ENCODE results near the gene TMEM62.
"Not testable (repeated sequence)": the region's sequence is repeated elsewhere in the genome, so short reads cannot be mapped to it uniquely, and the experiment has no call there.

The TMEM62 gene

DNA sequence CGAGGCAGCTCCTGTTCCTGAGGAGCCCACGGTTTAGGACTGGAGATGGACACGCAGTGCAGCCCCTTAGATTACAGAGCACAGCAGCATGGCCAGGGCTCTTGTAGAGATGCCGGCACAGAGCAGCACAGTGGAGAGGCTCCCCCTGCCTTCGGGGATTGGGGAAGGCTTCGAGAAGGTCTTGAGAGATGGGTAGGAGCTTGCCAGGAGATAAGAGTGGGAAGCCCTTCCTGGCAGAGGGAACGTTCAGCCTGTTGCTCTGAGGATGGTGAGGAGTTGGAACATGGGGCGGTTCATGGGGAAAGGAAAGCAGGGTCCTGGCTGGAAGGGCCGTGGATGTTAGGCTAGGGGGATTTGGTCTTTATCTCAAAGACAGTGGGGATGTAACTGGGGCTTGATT lies 77.4 kb downstream of the TMEM62 start:
- no peak for DNase-seq

DNA sequence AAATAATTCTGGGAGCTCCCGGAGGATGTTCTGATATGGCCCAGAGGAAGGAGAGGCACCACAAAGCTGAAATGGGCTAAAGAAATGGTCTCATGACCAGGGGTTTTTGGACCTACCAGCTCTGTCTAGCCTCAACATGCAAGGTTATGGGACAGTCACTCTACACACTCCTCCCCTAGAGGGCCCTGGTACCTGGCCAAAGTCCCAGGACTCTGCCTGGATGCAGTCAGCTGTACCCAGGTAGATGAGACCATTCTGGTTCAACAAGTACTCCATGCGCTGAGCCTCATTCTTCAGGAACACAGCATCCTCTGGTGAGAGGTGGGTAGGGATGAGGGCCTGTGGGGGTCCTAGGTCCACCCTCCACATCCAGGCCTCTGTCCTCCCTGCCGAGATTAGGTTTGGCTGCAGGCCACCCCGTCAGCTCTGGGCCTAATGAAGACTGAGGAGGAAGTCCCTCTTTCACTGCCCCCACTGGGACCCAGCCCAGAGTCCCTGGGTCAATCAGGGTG lies 77.9 kb downstream of the TMEM62 start:
- DNase-seq = no peak

DNA sequence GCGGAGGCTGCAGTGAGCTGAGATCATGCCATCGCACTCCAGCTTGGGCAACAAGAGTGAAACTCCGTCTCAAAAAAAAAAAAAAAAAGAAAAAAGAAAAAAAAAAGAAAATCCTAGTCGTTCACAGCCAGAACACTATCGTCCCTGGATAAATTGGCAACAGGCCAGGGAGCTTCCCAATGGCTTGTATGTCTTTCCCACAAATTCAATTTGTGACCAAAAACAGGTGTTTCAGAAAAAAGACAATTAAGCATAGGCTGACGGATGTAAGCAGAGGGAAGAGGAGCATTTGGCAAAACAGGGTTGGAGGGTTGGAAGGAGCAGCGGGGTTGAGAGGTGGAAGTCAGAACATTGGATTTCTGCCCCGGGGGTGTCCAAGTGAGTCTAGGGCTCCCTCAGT lies 78.9 kb downstream of the TMEM62 start:
- DNase-seq = no peak

DNA sequence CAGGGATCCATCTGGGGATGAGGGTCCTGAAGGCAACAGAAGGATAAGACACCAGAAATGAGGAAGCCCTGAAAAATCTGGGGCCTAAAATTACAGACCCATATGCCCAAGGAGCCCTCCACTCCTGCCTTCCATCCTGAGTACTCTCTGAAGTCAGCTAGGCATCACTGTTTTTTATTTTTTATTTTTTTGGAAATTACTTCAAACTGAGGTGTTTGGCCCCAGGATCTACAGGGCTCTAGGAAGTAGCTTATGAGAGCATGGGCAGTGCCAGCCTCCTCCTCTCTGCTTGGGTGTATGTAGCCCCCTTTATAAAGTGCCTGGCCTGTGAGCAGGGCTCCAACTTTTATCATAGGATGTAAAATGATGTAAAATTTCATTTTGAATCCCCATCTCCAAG lies 79.6 kb downstream of the TMEM62 start:
- no peak for DNase-seq

DNA sequence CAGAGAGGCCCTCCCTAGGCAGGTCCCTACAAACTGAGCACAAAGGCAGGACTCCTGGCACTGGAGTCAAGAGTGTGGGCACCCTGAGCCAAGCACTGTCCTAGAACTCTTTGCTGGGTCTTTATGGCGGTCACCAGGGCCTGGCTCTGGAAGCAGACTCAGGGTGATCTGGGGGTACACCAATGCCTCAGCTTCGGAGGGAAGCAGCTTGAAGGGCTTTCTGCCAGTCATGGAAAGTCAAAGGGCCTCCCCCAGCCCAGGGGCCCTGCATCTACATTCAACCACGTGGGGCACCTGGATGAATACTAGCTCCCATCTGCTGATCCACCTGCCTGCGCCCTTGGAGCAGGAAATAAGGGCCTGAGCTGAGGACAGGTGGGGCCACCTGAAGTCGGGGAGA lies 80.1 kb downstream of the TMEM62 start:
- no peak for DNase-seq

DNA sequence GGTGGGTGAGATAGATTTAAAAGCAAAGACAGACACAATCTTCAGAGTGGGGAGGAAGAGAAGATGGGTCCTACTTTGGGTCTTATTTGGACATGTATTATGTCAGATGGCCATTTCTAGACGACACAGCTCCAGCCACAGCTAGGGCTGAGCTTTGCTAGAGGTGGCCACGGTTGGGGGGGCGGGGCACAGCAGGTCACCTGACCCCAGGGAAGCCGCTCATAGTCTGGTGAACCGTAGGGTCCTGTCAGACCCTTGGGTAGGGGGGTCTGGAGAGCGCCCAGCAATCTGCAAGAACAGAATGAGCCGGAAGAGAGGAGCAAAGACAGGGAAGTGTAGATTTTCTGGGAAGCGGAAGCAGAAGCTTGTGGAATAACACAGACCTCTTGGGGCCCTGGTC lies 80.8 kb downstream of the TMEM62 start:
- DNase-seq = no peak

DNA sequence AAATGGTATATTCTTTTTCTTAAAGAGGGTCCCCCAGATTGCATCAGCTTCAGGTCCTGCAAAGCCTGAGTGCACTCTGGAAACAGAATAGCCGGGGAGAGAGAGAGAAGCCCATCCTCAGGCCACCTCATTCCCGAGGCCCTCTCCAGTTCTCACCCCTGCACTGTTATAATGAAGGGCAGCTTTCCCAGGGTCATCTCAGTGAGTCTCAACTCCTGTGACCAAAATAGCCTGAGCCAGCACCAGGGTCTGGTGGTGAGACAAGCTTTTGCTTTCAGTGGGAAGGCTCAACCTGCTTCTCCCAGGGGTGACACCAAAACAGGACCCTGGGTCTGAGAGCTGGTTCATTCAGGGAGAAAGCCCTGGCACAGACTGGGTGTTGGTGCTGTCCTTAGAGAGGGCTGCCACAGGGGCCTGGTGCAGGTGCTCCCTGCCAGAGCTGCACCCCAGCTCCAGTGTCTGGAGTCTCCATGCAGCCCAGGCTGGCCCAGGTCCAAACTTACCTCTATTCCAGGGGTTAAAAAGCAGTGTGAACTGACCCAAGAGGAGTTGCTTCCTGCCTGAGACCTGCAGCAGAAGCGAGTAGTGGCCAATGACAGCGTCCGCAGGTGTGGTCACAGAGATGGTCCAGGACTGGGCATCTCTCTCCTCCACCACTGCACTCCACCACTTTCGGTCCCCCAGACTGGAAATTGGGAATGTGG lies 81.4 kb downstream of the TMEM62 start:
- no peak for DNase-seq

DNA sequence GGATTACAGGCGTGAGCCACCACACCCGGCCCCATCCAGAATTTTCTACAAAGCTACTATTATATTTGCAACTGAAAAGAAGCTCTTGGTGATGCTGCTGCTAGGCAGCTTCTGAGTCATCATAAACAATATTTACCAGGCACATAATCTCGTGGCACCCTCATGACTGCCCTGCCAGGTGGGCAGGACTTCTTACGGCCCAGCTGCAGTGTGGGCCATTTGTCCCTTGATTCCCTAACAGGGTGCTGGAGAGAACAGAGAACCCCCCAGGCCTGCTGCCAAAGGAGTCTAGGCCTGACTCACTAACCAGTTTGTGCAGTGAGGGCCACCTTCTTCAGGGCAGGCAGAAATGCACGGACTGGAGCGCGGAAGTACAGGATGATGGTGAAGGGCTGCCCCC lies 82.6 kb downstream of the TMEM62 start:
- DNase-seq = no peak

DNA sequence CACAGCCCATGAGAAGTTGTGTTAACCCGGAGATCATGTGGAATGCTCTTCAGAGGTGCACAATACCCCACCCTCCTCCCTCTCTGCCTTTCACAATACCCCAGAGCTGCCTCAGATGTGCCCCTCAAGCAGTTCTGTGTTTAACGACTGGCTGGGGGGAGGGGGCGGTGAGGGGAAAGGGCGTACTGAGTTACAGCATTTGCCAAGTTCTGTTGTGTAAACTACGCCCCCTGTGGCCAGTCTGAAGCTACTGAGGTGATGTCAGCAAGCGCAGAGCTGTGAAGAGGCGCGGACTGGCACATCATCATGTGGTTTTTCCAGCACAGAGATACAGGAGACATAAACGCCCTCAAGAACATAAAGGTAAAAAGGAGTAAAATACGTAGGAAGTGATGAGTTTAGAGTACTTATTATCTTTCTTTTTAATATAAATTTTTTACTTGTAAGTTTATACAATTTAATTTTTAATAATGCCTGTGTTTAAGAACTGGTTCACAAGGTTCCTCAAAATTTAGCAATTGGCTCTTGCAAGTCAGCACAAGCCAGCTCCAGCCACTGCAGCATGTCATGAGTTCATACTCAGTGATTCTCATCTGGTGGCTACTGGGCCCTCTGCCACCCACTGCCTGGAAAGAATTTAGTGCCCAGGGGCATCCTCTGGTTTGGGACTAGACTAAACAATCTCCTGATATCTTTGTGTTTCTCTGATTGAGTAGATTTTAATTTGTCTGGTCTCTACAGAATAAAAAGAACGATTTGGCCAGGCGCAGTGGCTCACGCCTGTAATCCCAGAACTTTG lies 85.7 kb downstream of the TMEM62 start:
- DNase-seq = no peak

DNA sequence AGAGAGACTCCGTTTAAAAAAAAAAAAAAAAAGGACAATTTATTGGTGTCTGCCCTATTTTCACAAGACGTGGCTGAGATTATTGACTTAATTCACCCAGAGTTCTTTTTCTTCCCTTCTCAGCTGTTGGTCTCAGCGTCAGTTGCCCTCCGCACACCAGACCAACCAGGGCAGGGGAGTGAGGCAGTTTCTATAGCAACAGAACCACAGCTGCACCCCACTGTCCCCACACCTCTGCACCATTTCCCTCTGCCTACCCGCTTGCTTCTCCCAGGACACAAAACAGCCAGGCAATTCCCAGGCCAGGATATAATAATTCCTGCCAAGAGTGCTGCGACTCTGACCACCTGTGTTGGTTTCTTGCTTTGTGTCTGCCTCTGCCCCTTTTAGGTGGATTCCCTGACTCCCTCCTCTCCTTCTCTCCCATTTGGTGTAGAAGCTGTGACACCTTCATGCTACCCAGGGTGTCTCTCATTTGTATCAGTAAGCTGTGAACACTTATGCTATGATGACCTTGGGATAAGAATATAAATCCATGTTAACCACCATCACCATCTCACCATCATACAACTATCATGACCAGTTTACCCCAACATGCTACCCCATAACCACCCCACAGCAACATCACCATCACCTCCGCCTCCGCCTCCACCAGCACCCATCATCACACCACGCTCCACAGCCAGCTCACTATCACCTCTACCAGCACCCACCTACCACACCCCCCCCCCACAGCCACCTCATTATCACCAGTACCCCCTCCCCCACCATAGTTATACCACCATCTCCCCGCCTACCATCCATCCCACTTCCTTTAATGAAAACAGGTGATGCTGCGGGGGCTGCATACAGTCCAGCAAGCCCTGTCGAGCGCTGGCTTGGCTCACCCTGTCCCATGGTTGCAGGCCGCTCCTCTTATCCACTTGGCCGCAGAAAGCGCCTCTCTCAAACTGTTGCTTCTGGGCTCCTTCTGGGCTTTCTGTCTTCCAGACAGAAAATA lies 86.8 kb downstream of the TMEM62 start:
- no peak for DNase-seq

DNA sequence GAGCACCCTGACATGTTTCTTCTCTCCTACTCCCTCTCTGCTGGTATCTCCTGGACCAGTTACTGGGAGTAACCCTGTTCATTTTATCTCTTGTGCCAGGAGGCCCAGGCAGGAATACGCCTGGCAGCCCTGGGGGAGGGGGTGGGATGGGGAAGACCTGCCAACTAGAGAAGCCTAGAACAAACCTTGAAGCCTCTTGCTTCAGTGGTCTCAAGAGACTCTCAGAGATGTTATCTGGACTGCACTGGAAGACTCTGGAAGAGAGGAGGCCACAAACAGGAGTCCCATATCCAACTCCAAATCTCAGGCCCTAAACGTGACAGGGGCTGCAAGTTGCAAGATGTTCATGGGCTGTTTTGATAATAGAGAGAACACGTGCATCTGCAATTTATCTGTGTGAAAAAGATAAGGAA lies 87.6 kb downstream of the TMEM62 start, which contains the start of gene EPB42:
Gene EPB42, minus strand, starts transcription at position 28 of the 413 bp plus-strand sequence. CDS start 193 bp downstream, outside the sequence.
- no peak for DNase-seq

DNA sequence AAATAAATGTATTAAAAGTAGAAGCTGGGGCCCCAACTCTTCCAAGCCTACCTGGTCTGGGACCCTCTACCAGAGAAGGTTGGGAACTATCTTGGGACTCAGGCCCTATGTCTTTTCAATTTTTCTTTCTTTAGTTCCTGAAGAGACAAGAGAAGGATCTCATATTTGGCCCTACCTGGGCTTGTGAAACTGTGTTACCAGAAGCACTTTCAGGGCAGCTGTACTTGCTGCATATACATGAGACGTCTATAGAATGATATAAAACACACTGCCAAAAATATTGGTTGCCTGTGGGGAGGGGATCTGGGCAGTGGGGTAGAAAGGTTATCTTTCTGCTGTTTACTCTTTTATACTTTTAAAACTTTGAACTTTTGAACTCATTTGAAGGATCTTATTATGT lies 88.0 kb downstream of the TMEM62 start:
- DNase-seq = no peak

DNA sequence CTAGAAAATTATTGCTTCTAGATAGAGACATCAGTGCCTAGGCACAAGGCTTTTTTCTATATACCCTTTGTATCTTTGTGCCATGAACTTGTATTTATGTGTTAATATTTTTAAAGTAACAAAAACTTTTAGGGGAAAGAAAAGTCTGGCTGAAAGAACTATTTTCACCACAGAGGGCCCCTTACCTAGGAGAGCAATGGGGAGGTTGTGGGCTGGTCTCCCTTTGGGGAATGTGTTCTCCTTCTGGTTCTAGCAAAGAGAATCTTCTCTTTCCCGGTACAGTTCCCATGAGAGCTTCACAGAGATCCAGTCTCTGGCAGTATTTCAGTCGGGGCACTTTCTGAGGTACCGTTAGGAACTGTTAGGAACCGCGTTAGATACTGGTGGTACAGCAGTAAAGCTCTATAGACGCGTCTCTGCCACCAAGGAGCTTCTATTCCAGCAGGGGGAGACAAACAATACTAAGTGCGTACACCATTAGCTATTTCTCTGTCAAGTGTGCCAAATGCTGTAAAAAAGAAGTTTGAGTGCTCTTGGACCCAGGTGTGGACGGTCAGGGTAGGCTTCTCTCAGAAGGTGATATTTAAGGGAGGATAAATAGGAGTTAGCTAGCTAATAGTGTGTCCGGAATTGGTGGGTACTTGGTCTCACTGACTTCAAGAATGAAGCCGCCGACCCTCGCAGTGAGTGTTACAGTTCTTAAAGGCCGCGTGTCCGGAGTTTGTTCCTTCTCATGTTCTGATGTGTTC lies 92.0 kb downstream of the TMEM62 start:
- peak; percentile 38 for DNase-seq

DNA sequence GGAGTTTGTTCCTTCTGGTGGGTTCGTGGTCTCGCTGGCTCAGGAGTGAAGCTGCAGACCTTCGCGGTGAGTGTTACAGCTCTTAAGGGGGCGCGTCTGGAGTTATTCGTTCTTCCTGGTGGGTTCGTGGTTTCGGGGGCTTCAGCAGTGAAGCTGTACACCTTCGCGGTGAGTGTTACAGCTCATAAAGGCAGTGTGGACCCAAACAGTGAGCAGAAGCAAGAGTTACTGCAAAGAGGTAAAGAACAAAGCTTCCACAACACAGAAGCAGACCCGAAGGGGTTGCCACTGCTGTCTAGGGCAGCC lies 92.5 kb downstream of the TMEM62 start:
- DNase-seq = not testable (repeated sequence)

DNA sequence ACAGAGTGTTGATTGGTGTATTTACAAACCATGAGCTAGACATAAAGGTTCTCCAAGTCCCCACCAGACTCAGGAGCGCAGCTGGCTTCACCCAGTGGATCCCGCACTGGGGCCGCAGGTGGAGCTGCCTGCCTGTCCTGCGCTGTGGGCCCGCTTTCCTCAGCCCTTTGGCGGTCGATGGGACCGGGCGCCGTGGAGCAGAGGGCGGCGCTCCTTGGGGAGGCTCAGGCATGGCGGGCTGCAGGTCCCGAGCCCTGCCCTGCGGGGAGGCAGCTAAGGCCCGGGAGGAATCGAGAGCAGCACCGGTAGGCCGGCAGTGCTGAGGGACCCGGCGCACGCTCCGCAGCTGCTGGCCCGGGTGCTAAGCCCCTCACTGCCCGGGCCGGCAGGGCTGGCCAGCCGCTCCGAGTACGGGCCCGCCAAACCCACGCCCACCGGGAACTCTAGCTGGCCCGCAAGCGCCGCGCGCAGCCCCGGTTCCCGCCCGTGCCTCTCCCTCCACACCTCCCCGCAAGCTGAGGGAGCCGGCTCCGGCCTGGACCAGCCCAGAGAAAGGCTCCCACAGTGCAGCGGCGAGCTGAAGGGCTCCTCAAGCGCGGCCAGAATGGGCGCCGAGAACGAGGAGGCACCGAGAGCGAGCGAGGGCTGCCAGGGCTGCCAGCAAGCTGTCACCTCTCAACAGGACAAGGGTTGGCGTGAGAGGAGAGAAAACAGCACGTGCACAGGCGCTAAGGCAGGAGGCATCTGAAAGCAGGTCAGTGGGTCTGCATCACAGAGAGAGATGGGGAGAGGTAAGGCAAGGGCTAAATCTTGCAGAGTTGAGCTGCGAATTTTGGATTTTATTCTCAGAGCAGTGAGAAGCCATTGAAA lies 93.3 kb downstream of the TMEM62 start:
- DNase-seq = no peak

DNA sequence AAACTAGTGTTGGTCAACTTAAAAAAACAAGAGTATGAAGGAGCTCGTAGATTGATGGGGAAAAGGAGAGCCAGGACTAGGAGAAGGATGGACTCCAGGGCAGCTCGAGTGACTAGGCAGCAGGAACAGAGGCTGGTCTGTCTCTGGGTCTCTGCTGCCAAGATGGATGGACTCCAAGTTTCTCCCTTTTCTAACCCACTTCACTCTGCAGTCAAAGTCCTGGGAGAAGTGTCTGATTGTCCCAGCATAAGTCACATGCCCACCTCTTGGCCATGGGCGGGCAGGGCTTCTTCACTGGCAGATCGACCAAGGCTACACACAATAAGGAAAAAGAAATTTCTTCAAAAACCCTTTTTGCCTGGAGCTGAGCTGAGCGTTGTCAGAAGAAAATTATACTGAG lies 96.6 kb downstream of the TMEM62 start:
- DNase-seq = no peak

DNA sequence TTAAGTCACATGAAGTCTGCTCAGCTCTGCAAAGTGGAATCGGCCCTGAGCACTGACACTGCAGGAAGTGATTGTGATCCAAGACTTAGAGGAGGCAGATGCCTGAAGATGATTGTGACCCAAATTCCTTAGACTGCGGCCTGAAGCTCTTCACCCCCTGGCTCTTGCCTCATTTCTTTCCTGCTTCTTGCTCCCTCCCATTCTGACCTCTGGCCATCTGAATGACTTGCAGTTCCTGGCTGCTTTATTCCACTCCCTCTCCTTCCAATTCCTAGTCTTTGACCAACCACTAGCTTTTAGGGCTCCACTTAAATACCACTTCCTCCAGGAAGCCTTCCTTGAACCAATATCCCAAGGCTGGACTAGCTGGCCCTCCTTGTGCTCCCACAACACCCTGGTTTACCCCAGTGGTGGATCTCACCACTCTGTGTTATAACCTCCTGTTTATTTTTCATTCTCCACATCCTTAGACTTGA lies 97.3 kb downstream of the TMEM62 start:
- no peak for DNase-seq

DNA sequence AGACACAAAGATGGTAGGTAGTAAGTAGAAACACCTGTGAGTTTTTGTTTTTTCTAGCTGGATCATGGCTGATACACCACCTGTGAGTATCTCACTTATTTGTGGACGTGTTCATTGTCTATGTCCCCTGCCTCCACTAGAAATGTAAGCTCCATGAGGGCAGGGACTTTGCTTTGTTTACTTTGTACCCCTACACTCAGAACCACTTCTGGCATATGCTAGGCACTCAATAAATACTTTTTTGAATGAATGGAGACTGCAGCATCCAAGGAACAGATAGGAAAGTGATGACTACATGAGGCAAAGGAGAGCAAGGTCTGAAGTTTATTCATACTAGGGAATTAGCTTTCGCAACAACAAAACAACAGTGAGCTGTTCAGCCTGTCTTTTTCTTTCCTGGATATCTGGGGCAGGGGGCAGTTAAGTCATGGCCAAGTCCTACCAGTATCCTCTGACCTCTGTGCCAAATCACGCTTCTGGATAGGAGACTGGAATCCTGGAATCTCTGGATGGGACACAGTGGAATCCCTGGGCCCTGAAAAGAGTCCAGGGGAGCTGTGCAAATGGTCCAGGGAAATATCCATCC lies 99.0 kb downstream of the TMEM62 start:
- no peak for DNase-seq

All from CD4-positive, alpha-beta T cell treated with Interferon gamma for 1 hour (primary cell).